OCI-LY3 (cell line): ENCODE measurements around the gene PARP8.

Experiments used
- EZH2phosphoT487 ChIP-seq: fragments of 200-600 bp; shearing (Covaris generic); IDR thresholded peaks from 2 replicates; pipeline ENCODE4 v1.6.1; 2018; ENCODE audit warnings: antibody characterized with exemption, mixed run types, low read depth
- TF ChIP-seq, protein P1 (sequence below): fragments of 200-600, 300-600 bp; sonication (generic); IDR thresholded peaks from 2 replicates; pipeline ENCODE4 v1.5.1; 2014; ENCODE audit warnings: antibody characterized with exemption, low read length, low read depth

DNA sequence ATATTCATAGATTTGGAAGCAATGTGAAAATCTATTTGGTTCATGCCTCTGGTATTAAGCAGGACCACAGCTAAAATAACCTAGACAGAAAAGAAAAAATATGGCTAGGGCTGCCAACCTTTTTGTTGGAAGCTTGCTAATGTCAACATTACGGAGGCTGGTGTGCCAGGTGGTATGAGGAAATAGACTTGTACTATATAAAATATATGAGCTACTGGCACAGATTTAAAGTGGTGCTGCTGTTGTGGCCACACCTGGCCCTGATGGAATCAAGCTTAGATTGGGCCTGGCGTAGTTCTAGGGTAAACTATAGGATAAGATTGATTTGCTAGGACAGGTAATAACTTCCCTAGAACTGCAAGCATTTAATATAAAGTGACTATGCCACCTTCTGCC, 10.6 kb upstream of the PARP8 start:
- TF ChIP-seq, protein P1, sequence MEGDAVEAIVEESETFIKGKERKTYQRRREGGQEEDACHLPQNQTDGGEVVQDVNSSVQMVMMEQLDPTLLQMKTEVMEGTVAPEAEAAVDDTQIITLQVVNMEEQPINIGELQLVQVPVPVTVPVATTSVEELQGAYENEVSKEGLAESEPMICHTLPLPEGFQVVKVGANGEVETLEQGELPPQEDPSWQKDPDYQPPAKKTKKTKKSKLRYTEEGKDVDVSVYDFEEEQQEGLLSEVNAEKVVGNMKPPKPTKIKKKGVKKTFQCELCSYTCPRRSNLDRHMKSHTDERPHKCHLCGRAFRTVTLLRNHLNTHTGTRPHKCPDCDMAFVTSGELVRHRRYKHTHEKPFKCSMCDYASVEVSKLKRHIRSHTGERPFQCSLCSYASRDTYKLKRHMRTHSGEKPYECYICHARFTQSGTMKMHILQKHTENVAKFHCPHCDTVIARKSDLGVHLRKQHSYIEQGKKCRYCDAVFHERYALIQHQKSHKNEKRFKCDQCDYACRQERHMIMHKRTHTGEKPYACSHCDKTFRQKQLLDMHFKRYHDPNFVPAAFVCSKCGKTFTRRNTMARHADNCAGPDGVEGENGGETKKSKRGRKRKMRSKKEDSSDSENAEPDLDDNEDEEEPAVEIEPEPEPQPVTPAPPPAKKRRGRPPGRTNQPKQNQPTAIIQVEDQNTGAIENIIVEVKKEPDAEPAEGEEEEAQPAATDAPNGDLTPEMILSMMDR = no peak
- no peak for TF ChIP-seq EZH2phosphoT487
